HG03196 (cell line): ENCODE measurements around the gene DLG1.

Experiments
- ATAC-seq: cut with Tn5 transposase; IDR thresholded peaks from one replicate; pipeline ENCODE4 v1.9.1; 2021; ENCODE audit not compliant: unreplicated experiment

DLG1 gene

GRCh38 chr3:197253238-197253947, 45.0 kb downstream of the DLG1 start:
- ATAC-seq: no peak

GRCh38 chr3:197249542-197249941, 48.9 kb downstream of the DLG1 start:
- ATAC-seq: no peak

GRCh38 chr3:197248341-197248740, 50.1 kb downstream of the DLG1 start:
- no peak for ATAC-seq

- no peak for ATAC-seq
These were observed 53.7 kb downstream of the DLG1 start for GRCh38 chr3:197244751-197245150.

GRCh38 chr3:197242784-197243432, 55.5 kb downstream of the DLG1 start:
- no peak for ATAC-seq

GRCh38 chr3:197241173-197241572, 57.2 kb downstream of the DLG1 start:
- no peak for ATAC-seq

- ATAC-seq: no peak
These were observed 58.6 kb downstream of the DLG1 start for GRCh38 chr3:197239857-197240256.

- no peak for ATAC-seq
These were observed 59.6 kb downstream of the DLG1 start for GRCh38 chr3:197238842-197239241.

GRCh38 chr3:197237897-197238296, 60.5 kb downstream of the DLG1 start:
- ATAC-seq: no peak

GRCh38 chr3:197236362-197236761, 62.0 kb downstream of the DLG1 start:
- no peak for ATAC-seq

GRCh38 chr3:197234947-197235914, 63.2 kb downstream of the DLG1 start:
- no peak for ATAC-seq

GRCh38 chr3:197231321-197231720, 67.1 kb downstream of the DLG1 start:
- no peak for ATAC-seq

GRCh38 chr3:197229836-197230235, 68.6 kb downstream of the DLG1 start:
- no peak for ATAC-seq

GRCh38 chr3:197229178-197229577, 69.2 kb downstream of the DLG1 start:
- ATAC-seq: no peak

- ATAC-seq: no peak
These were observed 70.4 kb downstream of the DLG1 start for GRCh38 chr3:197227780-197228574.

GRCh38 chr3:197226179-197226578, 72.2 kb downstream of the DLG1 start:
- ATAC-seq: no peak

GRCh38 chr3:197225579-197225978, 72.8 kb downstream of the DLG1 start:
- ATAC-seq: no peak

- no peak for ATAC-seq
These were observed 74.4 kb downstream of the DLG1 start for GRCh38 chr3:197224034-197224444.

- ATAC-seq: no peak
These were observed 75.5 kb downstream of the DLG1 start for GRCh38 chr3:197222937-197223370.

GRCh38 chr3:197219619-197220018, 78.8 kb downstream of the DLG1 start:
- ATAC-seq: no peak

- no peak for ATAC-seq
These were observed 80.2 kb downstream of the DLG1 start for GRCh38 chr3:197218210-197218609.
